ENCODE results near the gene SAC3D1. TPM values are rescaled to one million over a fixed set of nuclear protein-coding genes. Genes with fewer than 3 reads are reported as not detected.

The SAC3D1 gene
- total RNA-seq, 1 donor from 2014 or later: 32.3 TPM

- DNase-seq (ENCODE audit: low read depth, low spot score): no peak
- Mint-ChIP-seq H3K27ac (ENCODE audit: unreplicated experiment) (no peak overlapping the region), H3K36me3 (ENCODE audit: low read depth) (no peaks in the 10 kb centered on the region), H3K4me3 (no peak overlapping the region), H3K4me1 (no peaks in the 10 kb centered on the region), H3K9me3 (no peaks in the 10 kb centered on the region), H3K27me3 (ENCODE audit: low read depth) (peaks cover 12% of the 10 kb centered on the region)
- TF ChIP-seq, protein P1, sequence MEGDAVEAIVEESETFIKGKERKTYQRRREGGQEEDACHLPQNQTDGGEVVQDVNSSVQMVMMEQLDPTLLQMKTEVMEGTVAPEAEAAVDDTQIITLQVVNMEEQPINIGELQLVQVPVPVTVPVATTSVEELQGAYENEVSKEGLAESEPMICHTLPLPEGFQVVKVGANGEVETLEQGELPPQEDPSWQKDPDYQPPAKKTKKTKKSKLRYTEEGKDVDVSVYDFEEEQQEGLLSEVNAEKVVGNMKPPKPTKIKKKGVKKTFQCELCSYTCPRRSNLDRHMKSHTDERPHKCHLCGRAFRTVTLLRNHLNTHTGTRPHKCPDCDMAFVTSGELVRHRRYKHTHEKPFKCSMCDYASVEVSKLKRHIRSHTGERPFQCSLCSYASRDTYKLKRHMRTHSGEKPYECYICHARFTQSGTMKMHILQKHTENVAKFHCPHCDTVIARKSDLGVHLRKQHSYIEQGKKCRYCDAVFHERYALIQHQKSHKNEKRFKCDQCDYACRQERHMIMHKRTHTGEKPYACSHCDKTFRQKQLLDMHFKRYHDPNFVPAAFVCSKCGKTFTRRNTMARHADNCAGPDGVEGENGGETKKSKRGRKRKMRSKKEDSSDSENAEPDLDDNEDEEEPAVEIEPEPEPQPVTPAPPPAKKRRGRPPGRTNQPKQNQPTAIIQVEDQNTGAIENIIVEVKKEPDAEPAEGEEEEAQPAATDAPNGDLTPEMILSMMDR (conservative IDR thresholded peaks at IDR 0.05): no peak
Observed at GRCh38 chr11:65057526-65057925, 16.5 kb downstream of the SAC3D1 start.

GRCh38 chr11:65058012-65058411 is 17.0 kb downstream of the SAC3D1 start:
- no peak for DNase-seq (ENCODE audit: low read depth, low spot score)
- no peaks in the 10 kb centered on the region for H3K4me1 Mint-ChIP-seq
- no peak overlapping the region for H3K27ac Mint-ChIP-seq (ENCODE audit: unreplicated experiment)
- TF ChIP-seq, protein P1 (conservative IDR thresholded peaks at IDR 0.05): no peak
- H3K4me3 Mint-ChIP-seq: no peak overlapping the region
- no peaks in the 10 kb centered on the region for H3K9me3 Mint-ChIP-seq
- peaks cover 12% of the 10 kb centered on the region for H3K27me3 Mint-ChIP-seq (ENCODE audit: low read depth)
- H3K36me3 Mint-ChIP-seq (ENCODE audit: low read depth): no peaks in the 10 kb centered on the region

DNA sequence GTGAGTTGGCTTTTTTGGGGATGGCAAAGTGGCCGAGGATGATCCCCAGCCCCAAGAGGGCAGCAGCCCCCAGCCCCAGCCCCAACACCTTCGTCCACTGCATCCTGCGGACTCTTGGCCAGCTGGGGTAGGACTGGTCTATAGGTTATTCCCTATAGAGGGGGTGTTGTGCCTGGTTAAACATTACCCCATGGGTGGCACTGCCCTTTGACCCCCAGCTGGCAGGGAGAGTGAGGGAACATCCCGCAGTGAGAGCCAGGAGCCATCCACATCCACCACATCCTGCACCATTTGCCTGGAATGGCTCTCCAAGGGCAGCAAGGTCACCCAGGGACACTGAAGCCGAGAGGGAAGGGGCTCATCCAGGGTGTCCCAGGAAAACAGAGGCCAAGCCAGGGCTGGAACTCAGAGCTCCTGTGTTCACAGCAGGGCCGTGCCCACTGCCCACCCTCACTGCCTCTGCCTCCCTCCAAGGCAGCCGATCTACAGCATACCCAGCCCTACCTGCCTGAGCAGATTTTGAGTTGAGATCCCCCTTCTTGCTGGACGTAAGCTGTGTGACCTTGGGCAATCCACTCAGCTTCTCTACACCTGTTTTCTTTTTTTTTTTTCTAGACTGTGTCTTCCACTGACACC is 17.5 kb downstream of the SAC3D1 start, which contains the start of gene NAALADL1:
Gene NAALADL1, minus strand, starts transcription at position 135 of the 636 bp plus-strand sequence. Its CDS starts 32 bp downstream, at position 103.
- TF ChIP-seq, protein P1 (conservative IDR thresholded peaks at IDR 0.05): no peak
- Mint-ChIP-seq H3K4me3 (no peak within 1 kb of the TSS), H3K27ac (ENCODE audit: unreplicated experiment) (no peak within 1 kb of the TSS), H3K36me3 (ENCODE audit: low read depth) (no peaks in the 10 kb centered on the region), H3K9me3 (no peaks in the 10 kb centered on the region), H3K4me1 (no peaks in the 10 kb centered on the region), H3K27me3 (ENCODE audit: low read depth) (peaks cover 12% of the 10 kb centered on the region)
- DNase-seq (ENCODE audit: low read depth, low spot score): no peak

GRCh38 chr11:65059523-65059922 is 18.5 kb downstream of the SAC3D1 start:
- Mint-ChIP-seq H3K27ac (ENCODE audit: unreplicated experiment) (no peak overlapping the region), H3K4me1 (no peaks in the 10 kb centered on the region), H3K4me3 (no peak overlapping the region), H3K9me3 (no peaks in the 10 kb centered on the region), H3K36me3 (ENCODE audit: low read depth) (no peaks in the 10 kb centered on the region), H3K27me3 (ENCODE audit: low read depth) (peaks cover 9% of the 10 kb centered on the region)
- TF ChIP-seq, protein P1 (conservative IDR thresholded peaks at IDR 0.05): no peak
- no peak for DNase-seq (ENCODE audit: low read depth, low spot score)

GRCh38 chr11:65059959-65060824 is 19.2 kb downstream of the SAC3D1 start:
- H3K27me3 Mint-ChIP-seq (ENCODE audit: low read depth): peaks cover 9% of the 10 kb centered on the region
- H3K4me3 Mint-ChIP-seq: no peak overlapping the region
- DNase-seq (ENCODE audit: low read depth, low spot score): no peak
- no peaks in the 10 kb centered on the region for H3K4me1 Mint-ChIP-seq
- H3K9me3 Mint-ChIP-seq: no peaks in the 10 kb centered on the region
- no peaks in the 10 kb centered on the region for H3K36me3 Mint-ChIP-seq (ENCODE audit: low read depth)
- TF ChIP-seq, protein P1 (conservative IDR thresholded peaks at IDR 0.05): no peak
- no peak overlapping the region for H3K27ac Mint-ChIP-seq (ENCODE audit: unreplicated experiment)
